Astrocyte (in vitro differentiated cells and primary cell): ENCODE measurements around the gene ZNF609.

Experiments used
- CTCF ChIP-seq: IDR thresholded peaks from 2 replicates; pipeline ENCODE4 v1.5.1; 2011; ENCODE audit warnings: low read depth, mild to moderate bottlenecking, inconsistent platforms, low read length, moderate library complexity; ENCODE audit not compliant: insufficient read depth
- EZH2 ChIP-seq: IDR thresholded peaks from 2 replicates; pipeline ENCODE4 v1.6.1; 2012; ENCODE audit warnings: mild to moderate bottlenecking, low read length, inconsistent platforms; ENCODE audit not compliant: insufficient read depth

GRCh38 chr15:64454282-64454681 is 6.1 kb upstream of the ZNF609 start:
- no peak for TF ChIP-seq CTCF
- no peak for TF ChIP-seq EZH2
